ENCODE results near the gene UROS. TPM values are rescaled to one million over a fixed set of nuclear protein-coding genes. Genes with fewer than 3 reads are reported as not detected.

Gene UROS
- total and polyA plus RNA-seq, 10 of the 15 experiments (the other 5 are each of a cell fraction or from before 2014, with no cell fraction given) = 4.3 to 112 (median 64.5) TPM

GRCh38 chr10:125757742-125758141, 65.3 kb downstream of the UROS start:
- BruUV-seq (replicated peaks) = no TSS peak
- in situ Hi-C loops (cut with MboI) = no loop called here
- Histone ChIP-seq H3K27me3 (replicated peaks in 1 of 2; ENCODE audit: control insufficient read depth in 2 of 2, insufficient read depth in 2 of 2, low read length in 1 of 2) (no peaks in the 10 kb centered on the region), H4K20me1 (ENCODE audit: control insufficient read depth, insufficient read depth) (no peaks in the 10 kb centered on the region; the same call in 1 of the 2 replicates), H3K79me2 (ENCODE audit: control insufficient read depth, insufficient read depth, low read length) (no peaks in the 10 kb centered on the region), H3K9ac (ENCODE audit: control insufficient read depth, insufficient read depth, low read length) (no peak overlapping the region), H2AFZ (ENCODE audit: control insufficient read depth, low read depth, low read length) (no peak overlapping the region), H3K36me3 (ENCODE audit: control insufficient read depth in 2 of 2, insufficient read depth in 2 of 2, low read length in 1 of 2) (peaks cover 11 to 63% of the 10 kb centered on the region in 2 experiments), H3K4me1 (ENCODE audit: control insufficient read depth, insufficient read depth, low read length) (no peaks in the 10 kb centered on the region), H3K9me3 (replicated peaks; ENCODE audit: control insufficient read depth, insufficient read depth, low read length) (no peaks in the 10 kb centered on the region), H3K4me3 (no peak overlapping the region), H3K4me2 (ENCODE audit: control insufficient read depth, insufficient read depth) (no peak overlapping the region), H3K27ac (ENCODE audit: control insufficient read depth, insufficient read depth) (no peak overlapping the region)
- FAIRE-seq = no peak
- RAD21 ChIA-PET (ENCODE audit: unreplicated experiment) = no interaction called here
- intact Hi-C loops (cut with micrococcal nuclease; ENCODE audit: unreplicated experiment) = no loop called here
- ATAC-seq = no peak
- 100% methylated on average over 4 of the region's 4 CpGs for WGBS (ENCODE audit: insufficient coverage, insufficient replicate concordance, low lambda C conversion rate, missing lambda C conversion rate)
- SMC1A ChIA-PET (ENCODE audit: uncharacterized antibody, unreplicated experiment) = interaction anchor here (1.2 kb wide), 1 partner anchor 11 kb away, joined by 3 read pairs; no protein-coding TSS in a partner anchor
- CTCF ChIA-PET = no interaction called here
- POLR2A ChIA-PET = no interaction called here
- no peak for DNase-seq (ENCODE audit: low read depth, low spot score)
- TF ChIP-seq PAX8 (IDR thresholded peaks at IDR 0.05) (no peak), SMC3 (IDR thresholded peaks at IDR 0.05; ENCODE audit: borderline replicate concordance, low read length) (no peak), ASH2L (IDR thresholded peaks at IDR 0.05; ENCODE audit: borderline replicate concordance, low read depth) (no peak), NR2F1 (conservative IDR thresholded peaks at IDR 0.05) (no peak), SP1 (IDR thresholded peaks at IDR 0.05; ENCODE audit: low read depth, low read length) (no peak), ZNF274 (IDR thresholded peaks at IDR 0.05; ENCODE audit: insufficient read depth, insufficient read length) (no peak), POLR2AphosphoS5 (IDR thresholded peaks at IDR 0.05; ENCODE audit: low read length) (no peak), EZH2 (IDR thresholded peaks at IDR 0.05; ENCODE audit: borderline replicate concordance, control insufficient read depth, low read depth, low read length) (no peak), NKRF (conservative IDR thresholded peaks at IDR 0.05) (no peak), IRF3 (IDR thresholded peaks at IDR 0.05) (no peak), PKNOX1 (IDR thresholded peaks at IDR 0.05) (no peak), ZNF384 (IDR thresholded peaks at IDR 0.05; ENCODE audit: borderline replicate concordance, low read depth, low read length) (no peak), NBN (IDR thresholded peaks at IDR 0.05) (no peak), DPF2 (IDR thresholded peaks at IDR 0.05) (no peak), RCOR1 (conservative IDR thresholded peaks at IDR 0.05; ENCODE audit: low read depth, low read length) (no peak)
- TF ChIP-seq, protein P1, sequence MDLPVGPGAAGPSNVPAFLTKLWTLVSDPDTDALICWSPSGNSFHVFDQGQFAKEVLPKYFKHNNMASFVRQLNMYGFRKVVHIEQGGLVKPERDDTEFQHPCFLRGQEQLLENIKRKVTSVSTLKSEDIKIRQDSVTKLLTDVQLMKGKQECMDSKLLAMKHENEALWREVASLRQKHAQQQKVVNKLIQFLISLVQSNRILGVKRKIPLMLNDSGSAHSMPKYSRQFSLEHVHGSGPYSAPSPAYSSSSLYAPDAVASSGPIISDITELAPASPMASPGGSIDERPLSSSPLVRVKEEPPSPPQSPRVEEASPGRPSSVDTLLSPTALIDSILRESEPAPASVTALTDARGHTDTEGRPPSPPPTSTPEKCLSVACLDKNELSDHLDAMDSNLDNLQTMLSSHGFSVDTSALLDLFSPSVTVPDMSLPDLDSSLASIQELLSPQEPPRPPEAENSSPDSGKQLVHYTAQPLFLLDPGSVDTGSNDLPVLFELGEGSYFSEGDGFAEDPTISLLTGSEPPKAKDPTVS (IDR thresholded peaks at IDR 0.05; ENCODE audit: low read depth, low read length) = no peak
- TF ChIP-seq, protein P2, sequence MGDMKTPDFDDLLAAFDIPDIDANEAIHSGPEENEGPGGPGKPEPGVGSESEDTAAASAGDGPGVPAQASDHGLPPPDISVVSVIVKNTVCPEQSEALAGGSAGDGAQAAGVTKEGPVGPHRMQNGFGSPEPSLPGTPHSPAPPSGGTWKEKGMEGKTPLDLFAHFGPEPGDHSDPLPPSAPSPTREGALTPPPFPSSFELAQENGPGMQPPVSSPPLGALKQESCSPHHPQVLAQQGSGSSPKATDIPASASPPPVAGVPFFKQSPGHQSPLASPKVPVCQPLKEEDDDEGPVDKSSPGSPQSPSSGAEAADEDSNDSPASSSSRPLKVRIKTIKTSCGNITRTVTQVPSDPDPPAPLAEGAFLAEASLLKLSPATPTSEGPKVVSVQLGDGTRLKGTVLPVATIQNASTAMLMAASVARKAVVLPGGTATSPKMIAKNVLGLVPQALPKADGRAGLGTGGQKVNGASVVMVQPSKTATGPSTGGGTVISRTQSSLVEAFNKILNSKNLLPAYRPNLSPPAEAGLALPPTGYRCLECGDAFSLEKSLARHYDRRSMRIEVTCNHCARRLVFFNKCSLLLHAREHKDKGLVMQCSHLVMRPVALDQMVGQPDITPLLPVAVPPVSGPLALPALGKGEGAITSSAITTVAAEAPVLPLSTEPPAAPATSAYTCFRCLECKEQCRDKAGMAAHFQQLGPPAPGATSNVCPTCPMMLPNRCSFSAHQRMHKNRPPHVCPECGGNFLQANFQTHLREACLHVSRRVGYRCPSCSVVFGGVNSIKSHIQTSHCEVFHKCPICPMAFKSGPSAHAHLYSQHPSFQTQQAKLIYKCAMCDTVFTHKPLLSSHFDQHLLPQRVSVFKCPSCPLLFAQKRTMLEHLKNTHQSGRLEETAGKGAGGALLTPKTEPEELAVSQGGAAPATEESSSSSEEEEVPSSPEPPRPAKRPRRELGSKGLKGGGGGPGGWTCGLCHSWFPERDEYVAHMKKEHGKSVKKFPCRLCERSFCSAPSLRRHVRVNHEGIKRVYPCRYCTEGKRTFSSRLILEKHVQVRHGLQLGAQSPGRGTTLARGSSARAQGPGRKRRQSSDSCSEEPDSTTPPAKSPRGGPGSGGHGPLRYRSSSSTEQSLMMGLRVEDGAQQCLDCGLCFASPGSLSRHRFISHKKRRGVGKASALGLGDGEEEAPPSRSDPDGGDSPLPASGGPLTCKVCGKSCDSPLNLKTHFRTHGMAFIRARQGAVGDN (IDR thresholded peaks at IDR 0.05) = no peak

Data from GM12878 (cell line).